DMS114 treated with DMSO at 0.1 percent for 48 hours (cell line): ENCODE data around the gene COL20A1.

Experiments
- DNase-seq: peaks from one replicate; lab custom pipeline; 2025; ENCODE audit not compliant: unreplicated experiment; lab: John Stamatoyannopoulos, UW

Gene COL20A1

GRCh38 chr20:63317601-63318291 is 24.8 kb downstream of the COL20A1 start:
- DNase-seq = no peak

DNA sequence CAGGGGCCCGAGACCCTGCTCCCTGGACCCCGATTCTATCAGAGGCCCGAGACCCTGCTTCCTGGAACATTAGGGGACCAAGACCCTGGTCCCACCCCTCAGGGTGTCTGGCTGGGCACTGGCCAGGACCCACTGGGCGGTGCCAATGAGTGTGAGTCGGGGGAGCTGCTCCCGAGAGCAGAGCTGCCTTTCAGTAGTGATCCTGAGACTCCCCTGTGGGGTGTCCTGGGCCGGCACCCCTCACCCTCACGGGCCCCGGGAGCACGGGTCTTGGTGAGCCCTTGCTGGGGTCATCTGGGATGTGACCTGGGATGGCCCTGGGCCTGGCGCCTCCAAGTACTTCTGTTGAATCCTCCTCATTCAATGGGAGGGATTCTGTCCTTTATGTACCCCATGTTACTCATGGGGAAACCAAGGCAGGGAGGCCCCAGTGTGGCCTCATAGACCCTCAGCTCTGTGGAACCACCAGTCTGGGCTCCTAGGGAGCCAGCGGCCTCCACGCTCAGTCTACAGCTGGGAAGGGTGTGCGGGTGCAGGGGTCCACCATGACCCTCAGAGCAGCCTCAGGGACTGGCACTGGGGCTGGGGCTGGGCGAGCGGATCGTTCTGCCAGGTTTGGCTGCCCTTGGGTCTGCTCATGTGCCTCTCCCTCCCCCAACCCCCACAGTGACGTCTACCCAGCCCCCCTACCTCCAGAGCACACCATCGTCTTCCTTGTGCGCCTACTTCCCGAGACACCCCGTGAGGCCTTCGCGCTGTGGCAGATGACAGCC is 25.6 kb downstream of the COL20A1 start:
- DNase-seq = no peak

- no peak for DNase-seq
Observed at GRCh38 chr20:63319164-63320040, 26.4 kb downstream of the COL20A1 start.

- DNase-seq = no peak
Observed at GRCh38 chr20:63320041-63320511, 27.1 kb downstream of the COL20A1 start.

DNA sequence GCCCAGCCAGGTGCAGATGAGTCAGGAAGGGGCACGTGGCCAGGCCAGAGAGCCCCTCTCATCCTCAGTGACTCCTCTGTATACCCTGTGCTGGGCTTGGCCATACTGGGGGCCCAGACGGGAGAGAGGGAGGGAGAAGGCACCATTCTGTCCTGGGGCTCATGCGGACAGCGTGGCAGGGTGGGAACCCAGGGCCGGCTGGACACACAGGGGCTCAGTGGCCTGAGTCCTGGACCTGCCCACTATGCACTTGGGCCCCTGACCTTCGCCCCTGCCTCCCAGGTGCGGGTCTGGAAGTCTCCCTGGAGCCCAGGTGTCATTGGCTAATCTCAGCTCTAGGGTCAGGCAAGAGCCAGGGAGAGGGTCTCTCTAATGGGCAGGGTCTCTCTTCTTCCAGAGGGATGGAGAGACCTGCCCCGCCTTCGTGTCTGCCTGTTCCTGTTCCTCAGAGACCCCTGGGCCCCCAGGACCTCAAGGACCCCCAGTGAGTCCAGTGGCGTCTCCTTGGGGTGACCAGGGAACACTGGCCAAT is 27.7 kb downstream of the COL20A1 start:
- no peak for DNase-seq

GRCh38 chr20:63321148-63321831 is 28.3 kb downstream of the COL20A1 start:
- DNase-seq = no peak

GRCh38 chr20:63322146-63322932 is 29.4 kb downstream of the COL20A1 start:
- DNase-seq = no peak

- DNase-seq = no peak
Observed at GRCh38 chr20:63322933-63323273, 29.9 kb downstream of the COL20A1 start.

GRCh38 chr20:63323357-63323981 is 30.5 kb downstream of the COL20A1 start:
- DNase-seq = no peak

DNA sequence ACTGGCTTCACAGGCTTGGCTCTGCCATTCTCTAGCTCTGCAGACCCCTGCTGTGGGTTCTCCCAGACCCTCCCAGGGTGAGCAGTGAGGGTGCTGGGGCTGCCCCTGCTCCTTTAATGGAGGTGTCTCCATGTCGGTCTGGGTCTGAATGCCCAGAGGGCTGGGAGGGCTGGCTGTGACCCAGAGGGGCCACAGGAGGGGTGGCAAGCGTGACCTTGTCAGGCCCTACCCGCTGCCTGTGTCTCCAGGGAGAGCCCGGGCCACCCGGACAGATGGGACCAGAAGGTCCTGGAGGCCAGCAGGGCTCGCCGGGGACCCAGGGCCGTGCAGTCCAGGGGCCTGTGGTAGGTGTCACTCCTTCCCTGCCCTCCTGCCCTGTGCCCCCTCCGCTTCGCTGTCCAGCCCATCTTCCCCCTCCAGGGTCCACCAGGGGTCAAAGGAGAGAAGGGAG is 32.1 kb downstream of the COL20A1 start:
- DNase-seq = no peak

DNA sequence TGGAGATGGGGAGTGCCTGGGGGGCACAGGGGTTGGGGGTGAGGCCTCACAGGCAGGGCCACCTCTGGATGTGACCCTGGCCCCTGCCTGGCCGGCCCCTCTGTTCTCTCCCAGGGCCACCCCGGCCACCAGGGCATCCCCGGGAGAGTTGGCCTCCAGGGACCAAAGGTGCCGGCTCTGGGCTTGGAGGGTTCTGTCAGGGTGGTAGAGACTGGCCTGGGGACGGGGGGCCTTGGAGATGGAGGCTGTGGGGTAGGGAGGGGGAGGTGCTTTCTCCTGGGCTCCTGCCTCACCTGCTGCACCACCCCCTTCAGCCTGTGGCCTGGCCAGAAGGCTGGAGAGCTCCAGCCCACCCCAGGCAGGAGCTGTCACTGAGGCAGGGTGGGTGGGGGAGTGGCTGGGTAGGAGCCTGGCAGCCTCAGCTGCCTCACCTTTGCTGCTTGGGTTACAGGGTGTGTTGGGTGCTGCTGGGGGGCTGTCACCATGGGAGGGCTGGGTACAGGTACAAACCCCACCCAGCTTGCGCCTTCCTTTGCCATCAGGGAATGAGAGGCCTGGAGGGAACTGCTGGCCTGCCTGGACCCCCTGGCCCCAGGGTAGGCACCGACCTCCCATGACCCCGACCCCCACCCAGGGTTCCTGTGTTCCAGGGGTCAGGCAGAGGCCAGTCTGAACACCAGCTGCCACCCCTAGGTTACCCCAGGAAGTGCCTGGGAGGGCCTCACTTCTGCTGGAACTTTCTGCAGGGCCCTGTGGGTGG is 32.7 kb downstream of the COL20A1 start:
- no peak for DNase-seq

DNA sequence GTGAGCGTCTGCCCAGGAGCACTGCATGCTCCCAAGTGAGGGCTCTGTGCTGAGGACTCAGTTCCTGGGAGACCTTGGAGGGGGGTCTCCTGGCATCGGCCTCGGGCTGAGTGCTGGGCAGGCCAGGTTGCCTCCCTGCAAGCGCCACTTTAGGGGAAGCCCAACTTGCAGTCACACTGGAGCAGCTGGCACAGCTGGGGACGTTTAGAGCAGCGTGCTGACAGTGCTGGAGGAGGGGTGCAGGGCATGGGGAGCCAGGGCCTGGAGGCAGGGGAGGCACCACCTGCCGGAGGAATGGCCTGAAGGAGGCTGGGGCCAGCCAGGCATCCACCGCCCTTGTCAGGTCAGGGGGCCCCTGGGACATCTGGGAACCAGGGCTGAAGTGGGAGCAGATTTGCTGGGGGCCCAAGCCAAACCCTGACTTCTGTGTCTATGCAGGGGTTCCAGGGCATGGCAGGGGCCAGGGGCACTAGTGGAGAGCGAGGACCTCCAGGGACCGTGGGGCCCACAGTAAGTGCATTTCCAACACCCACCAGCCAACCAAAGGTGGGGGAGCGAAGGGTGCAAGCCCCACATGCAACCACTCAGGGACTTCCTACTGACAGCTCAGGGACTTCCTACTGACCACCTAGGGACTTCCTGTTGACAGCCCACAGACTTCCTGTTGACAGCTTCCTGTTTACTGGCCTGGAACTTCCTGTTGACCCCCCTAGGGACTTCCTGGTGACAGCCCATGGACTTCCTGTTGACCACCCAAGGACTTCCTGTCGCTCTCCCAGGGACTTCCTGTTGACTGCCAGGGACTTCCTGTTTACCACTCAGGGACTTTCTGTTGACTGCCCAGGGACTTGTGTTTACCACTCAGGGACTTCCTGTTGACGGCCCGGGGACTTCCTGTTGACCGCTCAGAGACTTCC is 33.6 kb downstream of the COL20A1 start:
- DNase-seq = no peak

DNA sequence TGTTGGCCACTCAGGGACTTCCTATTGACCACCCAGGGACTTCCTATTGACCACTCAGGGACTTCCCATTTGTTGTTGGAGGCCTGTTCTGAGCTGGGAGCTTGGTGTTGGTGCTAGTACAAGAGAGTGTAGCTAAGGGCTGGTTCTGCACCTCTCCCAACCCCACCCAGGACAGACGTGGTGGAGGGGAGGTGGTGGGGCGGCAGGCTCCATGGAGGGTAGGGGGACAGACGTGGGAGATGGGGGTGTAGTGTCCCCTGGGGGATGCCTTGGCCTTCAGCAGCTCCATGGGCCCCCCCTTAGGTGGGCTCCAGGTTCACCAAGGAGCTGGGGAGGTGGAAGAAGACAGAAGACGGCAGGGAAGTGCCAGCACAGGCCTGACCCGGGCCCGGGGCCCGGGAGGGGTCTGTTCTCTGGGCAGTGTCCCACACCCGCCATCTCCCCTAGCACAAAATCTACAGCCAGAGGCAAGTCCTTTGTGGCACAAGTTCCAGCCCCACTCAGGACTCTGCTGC is 34.3 kb downstream of the COL20A1 start:
- no peak for DNase-seq

DNA sequence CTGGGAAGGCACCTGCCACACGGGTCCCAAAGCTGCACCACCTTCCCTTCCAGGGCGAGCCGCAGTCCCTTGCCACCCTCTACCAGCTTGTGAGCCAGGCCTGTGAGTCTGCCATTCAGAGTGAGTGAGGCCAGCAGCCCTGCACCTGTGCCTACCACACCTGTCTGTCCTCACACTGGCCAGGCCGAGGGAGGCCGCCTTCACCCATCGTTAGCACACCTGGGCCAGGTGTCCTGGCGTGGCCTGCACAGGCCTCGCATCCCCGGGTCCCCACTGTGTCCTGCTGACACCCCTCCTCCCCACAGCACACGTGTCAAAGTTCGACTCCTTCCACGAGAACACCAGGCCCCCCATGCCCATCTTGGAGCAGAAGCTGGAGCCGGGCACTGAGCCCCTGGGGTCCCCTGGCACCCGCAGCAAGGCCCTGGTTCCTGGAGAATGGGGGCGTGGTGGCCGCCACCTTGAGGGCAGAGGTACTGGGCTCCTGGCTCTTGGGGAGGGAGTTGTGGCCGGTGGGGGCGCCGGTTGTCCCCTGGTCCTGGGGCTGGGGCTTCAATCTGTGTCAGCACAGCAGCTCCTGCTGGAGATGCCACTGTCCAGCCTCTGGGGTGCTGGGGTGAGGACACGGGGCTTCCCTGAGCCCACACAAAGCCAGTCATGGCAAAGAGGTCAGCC is 35.2 kb downstream of the COL20A1 start:
- no peak for DNase-seq

DNA sequence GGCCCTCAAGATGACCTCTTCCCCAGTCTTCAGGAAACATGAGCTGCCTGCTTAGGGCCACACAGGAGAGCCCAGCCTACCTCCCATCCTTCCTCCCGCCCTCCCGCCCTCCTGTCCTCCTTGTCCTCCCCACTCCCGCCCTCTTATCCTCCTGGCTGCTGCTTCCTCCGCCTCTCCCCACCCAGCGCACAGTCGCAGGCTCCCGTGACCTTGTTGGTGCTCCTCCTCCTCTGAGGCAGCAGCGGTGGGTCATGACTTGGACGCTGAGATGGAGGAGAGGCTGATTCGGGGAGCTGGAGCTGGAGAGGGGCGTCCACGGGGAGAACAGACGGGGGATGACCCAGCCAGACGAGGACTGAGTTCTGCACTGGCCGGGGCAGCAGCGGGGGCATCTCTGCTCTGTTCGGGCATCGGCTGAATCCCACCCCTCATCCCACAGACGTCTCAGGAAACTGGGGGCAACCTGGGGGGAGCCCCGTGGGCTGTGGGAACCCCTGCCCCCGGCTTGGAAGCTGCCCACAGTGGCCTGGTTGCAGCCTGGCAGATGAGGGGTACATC is 35.8 kb downstream of the COL20A1 start:
- DNase-seq = no peak

DNA sequence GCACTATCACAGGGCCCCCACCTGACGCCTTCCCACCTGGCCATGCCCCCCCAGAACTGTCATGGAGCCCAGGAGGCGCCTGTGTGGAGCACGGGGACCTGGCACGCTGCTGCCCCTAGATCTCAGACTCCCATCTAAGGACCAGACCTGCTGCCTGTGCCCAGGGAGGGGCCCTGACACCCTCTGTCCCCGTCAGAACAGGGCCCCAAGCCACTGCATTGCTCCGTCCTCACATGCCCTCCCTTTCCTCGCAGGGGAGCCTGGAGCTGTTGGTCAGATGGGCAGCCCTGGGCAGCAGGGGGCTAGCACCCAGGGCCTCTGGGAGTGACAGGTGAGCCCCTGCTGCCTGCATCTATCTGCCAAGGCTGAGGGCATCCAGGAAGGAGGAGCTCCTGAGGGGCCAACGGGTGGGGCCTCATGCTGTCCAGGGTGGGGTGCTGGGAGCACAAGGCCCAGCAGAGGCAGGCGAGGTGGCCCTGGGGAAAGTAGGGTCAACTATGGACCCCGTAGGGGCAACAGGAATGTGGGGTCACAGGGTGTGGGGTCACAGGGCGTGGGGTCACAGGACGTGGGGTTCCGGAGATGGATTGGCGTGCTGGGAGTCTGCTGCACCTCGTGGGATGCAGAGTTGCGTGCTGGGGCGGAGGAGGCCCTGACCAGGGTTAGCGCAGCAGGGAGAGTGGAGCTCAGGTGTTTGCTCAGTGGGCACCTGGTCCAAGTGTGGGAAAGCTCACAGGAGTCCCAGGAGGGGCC is 36.5 kb downstream of the COL20A1 start:
- DNase-seq = no peak
